ENCODE measurements around the gene ATP5F1D. TPM values are rescaled to one million over a fixed set of nuclear protein-coding genes. Genes with fewer than 3 reads are reported as not detected.

ATP5F1D gene
- total and polyA plus RNA-seq, 2 of the 13 experiments (the other 11 are each of a cell fraction or from before 2014, with no cell fraction given), result 39.4 to 78.7 TPM

DNA sequence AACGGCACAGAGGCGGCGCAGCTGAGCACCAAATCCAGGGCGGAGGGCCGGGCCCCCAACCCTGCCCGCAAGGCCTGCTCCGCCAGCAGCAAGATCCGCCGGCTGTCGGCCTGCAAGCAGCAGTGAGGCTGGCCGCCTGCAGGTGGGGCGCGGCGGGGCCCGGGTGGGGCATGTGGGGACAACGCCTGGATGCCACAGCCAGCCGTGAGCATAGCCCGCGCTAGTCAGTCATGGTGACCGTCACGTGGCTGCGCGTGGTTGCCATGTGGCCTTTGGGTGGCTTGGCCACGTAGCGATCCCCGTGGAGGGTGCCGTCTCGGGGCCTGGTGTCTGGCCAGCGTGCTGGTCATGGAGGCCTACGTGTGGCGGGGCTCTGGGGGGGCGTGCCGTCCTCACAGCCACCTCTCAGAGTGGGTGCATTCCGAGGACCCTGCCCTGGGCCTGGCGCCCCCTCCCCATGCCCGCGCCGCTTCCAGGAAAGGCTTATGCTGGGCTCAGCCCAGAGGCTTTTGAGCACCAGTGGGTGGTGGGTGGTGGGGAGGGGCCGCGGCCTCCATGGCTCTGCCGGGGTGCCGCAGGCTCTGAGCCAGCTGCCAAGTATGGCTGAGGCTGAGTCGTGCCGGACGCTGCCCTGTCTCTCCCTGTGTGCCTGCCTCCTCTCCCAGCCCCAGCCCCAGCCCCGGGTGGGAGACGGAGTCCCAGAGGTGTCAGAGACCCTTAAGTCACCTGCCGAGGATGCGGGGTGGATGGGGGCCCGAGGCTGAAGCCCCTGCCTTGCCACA, 14.8 kb upstream of the ATP5F1D start (continued):
- TF ChIP-seq TP53 (CRISPR knock-in tag; conservative IDR thresholded peaks at IDR 0.05), result no peak
- TF ChIP-seq ZNF232 (CRISPR knock-in tag; IDR thresholded peaks at IDR 0.05; ENCODE audit: borderline replicate concordance), result no peak
- TF ChIP-seq MIER2 (CRISPR knock-in tag; IDR thresholded peaks at IDR 0.05), result no peak
- no peak for TF ChIP-seq HNRNPLL (IDR thresholded peaks at IDR 0.05; ENCODE audit: low read depth, low read length, poor library complexity, severe bottlenecking)

DNA sequence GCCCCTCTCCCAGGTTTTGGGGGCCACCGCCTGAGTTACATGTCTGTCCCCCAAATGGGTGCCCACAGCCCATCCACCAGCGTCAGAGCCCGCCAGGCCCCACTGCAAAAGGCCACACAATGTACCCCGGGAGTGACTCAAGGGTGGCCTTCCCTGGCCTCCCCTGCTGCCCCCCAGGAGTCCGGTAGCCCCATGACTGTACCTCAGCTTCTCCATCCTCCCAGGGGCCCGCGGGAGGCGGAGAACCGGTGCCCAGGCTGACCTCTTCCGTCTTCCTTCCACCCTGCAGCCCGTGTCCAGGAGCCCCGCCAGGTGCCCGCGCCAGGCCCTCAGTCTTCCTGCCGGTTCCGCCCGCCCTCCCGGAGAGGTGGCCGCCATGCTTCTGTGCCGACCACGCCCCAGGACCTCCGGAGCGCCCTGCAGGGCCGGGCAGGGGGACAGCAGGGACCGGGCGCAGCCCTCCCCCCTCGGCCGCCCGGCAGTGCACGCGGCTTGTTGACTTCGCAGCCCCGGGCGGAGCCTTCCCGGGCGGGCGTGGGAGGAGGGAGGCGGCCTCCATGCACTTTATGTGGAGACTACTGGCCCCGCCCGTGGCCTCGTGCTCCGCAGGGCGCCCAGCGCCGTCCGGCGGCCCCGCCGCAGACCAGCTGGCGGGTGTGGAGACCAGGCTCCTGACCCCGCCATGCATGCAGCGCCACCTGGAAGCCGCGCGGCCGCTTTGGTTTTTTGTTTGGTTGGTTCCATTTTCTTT, 14.1 kb upstream of the ATP5F1D start:
- H3K36me3 ChIP-seq (replicated peaks in 1 of 2; ENCODE audit: control insufficient read depth in 1 of 2, insufficient read depth in 2 of 2, low read length in 2 of 2), result peaks cover 9 to 14% of the 10 kb centered on the region in 2 experiments; a peak in 3 of 5 replicates
- no peak for FAIRE-seq

More for the DNA sequence above, 14.1 kb upstream of the ATP5F1D start:
- ChIA-PET POLR2A (no interaction called here), CTCF (ENCODE audit: low intra/inter-chr PET ratio, low total read pairs) (no interaction called here)
- 96% methylated on average over 41 of the region's 56 CpGs for WGBS (ENCODE audit: low lambda C conversion rate)
- no peaks in the 10 kb centered on the region for H3K27me3 ChIP-seq (ENCODE audit: control insufficient read depth in 1 of 2, insufficient read depth in 2 of 2, low read length in 2 of 2)
- intact Hi-C loops (cut with micrococcal nuclease; ENCODE audit: unreplicated experiment) (no loop called here), in situ Hi-C loops (cut with HindIII; ENCODE audit: extremely low pct_ligation_motif_present, low pct_unique_long_range_greater_than_20kb) (no loop called here)
- no peak for ATAC-seq
- no peaks in the 10 kb centered on the region for H3K79me2 ChIP-seq (ENCODE audit: insufficient read depth, low read length)
- BruUV-seq (replicated peaks), result no TSS peak
- no peak overlapping the region for H2AFZ ChIP-seq (ENCODE audit: low read length)
- DNase-seq (ENCODE audit: low spot score), result no peak
- H3K9me3 ChIP-seq (ENCODE audit: low read length), result no peaks in the 10 kb centered on the region
- H3K4me3 ChIP-seq (replicated peaks in 1 of 3; ENCODE audit: insufficient read depth in 1 of 3, low read depth in 2 of 3, low read length in 3 of 3), result no peak overlapping the region
- H3K4me2 ChIP-seq (ENCODE audit: low read depth, low read length), result no peak overlapping the region
- H3K9ac ChIP-seq (ENCODE audit: insufficient read depth, low read depth, low read length), result no peak overlapping the region
- TF ChIP-seq ZFP90 (CRISPR knock-in tag; IDR thresholded peaks at IDR 0.05; ENCODE audit: borderline replicate concordance) (no peak), RBFOX2 (IDR thresholded peaks at IDR 0.05; ENCODE audit: low read depth, low read length) (peak; percentile 22; the same call in 1 of the 2 replicates), POLR2A (IDR thresholded peaks at IDR 0.05; ENCODE audit: insufficient read depth in 1 of 2, low read depth in 2 of 2, low read length in 2 of 2) (peak in 1 of 2 experiments; percentile 33; a peak in 1 of 4 replicates), ZC3H13 (CRISPR knock-in tag; IDR thresholded peaks at IDR 0.05) (peak; percentile 30; the same call in 1 of the 2 replicates), ZNF749 (CRISPR knock-in tag; IDR thresholded peaks at IDR 0.05; ENCODE audit: borderline replicate concordance) (no peak)
- TF ChIP-seq, protein P1, sequence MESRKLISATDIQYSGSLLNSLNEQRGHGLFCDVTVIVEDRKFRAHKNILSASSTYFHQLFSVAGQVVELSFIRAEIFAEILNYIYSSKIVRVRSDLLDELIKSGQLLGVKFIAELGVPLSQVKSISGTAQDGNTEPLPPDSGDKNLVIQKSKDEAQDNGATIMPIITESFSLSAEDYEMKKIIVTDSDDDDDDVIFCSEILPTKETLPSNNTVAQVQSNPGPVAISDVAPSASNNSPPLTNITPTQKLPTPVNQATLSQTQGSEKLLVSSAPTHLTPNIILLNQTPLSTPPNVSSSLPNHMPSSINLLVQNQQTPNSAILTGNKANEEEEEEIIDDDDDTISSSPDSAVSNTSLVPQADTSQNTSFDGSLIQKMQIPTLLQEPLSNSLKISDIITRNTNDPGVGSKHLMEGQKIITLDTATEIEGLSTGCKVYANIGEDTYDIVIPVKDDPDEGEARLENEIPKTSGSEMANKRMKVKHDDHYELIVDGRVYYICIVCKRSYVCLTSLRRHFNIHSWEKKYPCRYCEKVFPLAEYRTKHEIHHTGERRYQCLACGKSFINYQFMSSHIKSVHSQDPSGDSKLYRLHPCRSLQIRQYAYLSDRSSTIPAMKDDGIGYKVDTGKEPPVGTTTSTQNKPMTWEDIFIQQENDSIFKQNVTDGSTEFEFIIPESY (CRISPR knock-in tag; IDR thresholded peaks at IDR 0.05), result peak; percentile 42; the same call in 1 of the 2 replicates
- TF ChIP-seq, protein P2, sequence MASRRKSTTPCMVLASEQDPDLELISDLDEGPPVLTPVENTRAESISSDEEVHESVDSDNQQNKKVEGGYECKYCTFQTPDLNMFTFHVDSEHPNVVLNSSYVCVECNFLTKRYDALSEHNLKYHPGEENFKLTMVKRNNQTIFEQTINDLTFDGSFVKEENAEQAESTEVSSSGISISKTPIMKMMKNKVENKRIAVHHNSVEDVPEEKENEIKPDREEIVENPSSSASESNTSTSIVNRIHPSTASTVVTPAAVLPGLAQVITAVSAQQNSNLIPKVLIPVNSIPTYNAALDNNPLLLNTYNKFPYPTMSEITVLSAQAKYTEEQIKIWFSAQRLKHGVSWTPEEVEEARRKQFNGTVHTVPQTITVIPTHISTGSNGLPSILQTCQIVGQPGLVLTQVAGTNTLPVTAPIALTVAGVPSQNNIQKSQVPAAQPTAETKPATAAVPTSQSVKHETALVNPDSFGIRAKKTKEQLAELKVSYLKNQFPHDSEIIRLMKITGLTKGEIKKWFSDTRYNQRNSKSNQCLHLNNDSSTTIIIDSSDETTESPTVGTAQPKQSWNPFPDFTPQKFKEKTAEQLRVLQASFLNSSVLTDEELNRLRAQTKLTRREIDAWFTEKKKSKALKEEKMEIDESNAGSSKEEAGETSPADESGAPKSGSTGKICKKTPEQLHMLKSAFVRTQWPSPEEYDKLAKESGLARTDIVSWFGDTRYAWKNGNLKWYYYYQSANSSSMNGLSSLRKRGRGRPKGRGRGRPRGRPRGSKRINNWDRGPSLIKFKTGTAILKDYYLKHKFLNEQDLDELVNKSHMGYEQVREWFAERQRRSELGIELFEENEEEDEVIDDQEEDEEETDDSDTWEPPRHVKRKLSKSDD (CRISPR knock-in tag; IDR thresholded peaks at IDR 0.05; ENCODE audit: low read depth), result 0 out of 2 replicates have a peak, but pooled peaks have one; percentile 46
- H4K20me1 ChIP-seq (ENCODE audit: insufficient read depth, low read length), result no peaks in the 10 kb centered on the region
- no peak overlapping the region for H3K27ac ChIP-seq (ENCODE audit: extremely low read length, insufficient read depth, low read length)
- H3K4me1 ChIP-seq (ENCODE audit: insufficient read depth, low read length), result peaks cover 17% of the 10 kb centered on the region

All from HepG2 (cell line).